ENCODE measurements around the gene RPS6KL1.

GRCh38 chr14:74960736-74961135, 37.7 kb upstream of the RPS6KL1 start:
- TF ChIP-seq, protein P1, sequence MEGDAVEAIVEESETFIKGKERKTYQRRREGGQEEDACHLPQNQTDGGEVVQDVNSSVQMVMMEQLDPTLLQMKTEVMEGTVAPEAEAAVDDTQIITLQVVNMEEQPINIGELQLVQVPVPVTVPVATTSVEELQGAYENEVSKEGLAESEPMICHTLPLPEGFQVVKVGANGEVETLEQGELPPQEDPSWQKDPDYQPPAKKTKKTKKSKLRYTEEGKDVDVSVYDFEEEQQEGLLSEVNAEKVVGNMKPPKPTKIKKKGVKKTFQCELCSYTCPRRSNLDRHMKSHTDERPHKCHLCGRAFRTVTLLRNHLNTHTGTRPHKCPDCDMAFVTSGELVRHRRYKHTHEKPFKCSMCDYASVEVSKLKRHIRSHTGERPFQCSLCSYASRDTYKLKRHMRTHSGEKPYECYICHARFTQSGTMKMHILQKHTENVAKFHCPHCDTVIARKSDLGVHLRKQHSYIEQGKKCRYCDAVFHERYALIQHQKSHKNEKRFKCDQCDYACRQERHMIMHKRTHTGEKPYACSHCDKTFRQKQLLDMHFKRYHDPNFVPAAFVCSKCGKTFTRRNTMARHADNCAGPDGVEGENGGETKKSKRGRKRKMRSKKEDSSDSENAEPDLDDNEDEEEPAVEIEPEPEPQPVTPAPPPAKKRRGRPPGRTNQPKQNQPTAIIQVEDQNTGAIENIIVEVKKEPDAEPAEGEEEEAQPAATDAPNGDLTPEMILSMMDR (conservative IDR thresholded peaks at IDR 0.05; ENCODE audit: low read length) = no peak
- no peak for TF ChIP-seq EZH2phosphoT487 (IDR thresholded peaks at IDR 0.05; ENCODE audit: borderline replicate concordance)

Measured in Loucy (cell line).